ENCODE results near the gene ITGB6.
A peak's percentile ranks its signal among the peaks of the same experiment; 100 is the strongest.

ITGB6 gene

GRCh38 chr2:160075171-160075570, 124.9 kb downstream of the ITGB6 start:
- Histone ChIP-seq H3K27me3 (replicated peaks in 2 of 5; ENCODE audit: control insufficient read depth in 4 of 5, insufficient read depth in 5 of 5, low read length in 4 of 5) (no peaks in the 10 kb centered on the region), H3K27ac (ENCODE audit: insufficient read depth in 1 of 2, low read depth in 1 of 2, low read length in 2 of 2, poor library complexity in 1 of 2, severe bottlenecking in 2 of 2) (no peak overlapping the region), H3K4me1 (ENCODE audit: control extremely low read depth in 1 of 4, control insufficient read depth in 4 of 4, insufficient read depth in 4 of 4, low read length in 3 of 4) (peaks cover 12 to 17% (median 15%) of the 10 kb centered on the region in 4 experiments), H3K4me3 (ENCODE audit: control insufficient read depth in 1 of 7, extremely low read depth in 1 of 7, insufficient read depth in 4 of 7, low read depth in 2 of 7, low read length in 6 of 7) (no peak overlapping the region), H3K36me3 (ENCODE audit: control insufficient read depth in 4 of 4, insufficient read depth in 4 of 4, low read length in 3 of 4) (no peaks in the 10 kb centered on the region), H3K9me3 (ENCODE audit: control extremely low read depth in 1 of 5, control insufficient read depth in 4 of 5, insufficient read depth in 2 of 5, low read depth in 1 of 5, low read length in 4 of 5) (peaks cover 0 to 13% (median 3%) of the 10 kb centered on the region in 5 experiments)
- WGBS (ENCODE audit: insufficient coverage): 96% methylated on average over 5 of the region's 5 CpGs
- ChIA-PET CTCF (interaction anchor here (1.2 to 1.6 kb wide), 3 partner anchors 9 to 23 kb away, joined by 3 to 5 read pairs (median 3); no protein-coding TSS in a partner anchor), POLR2A (no interaction called here)
- DNase-seq: no peak

- POLR2A ChIA-PET: no interaction called here
- no peak overlapping the region for H3K4me3 ChIP-seq (ENCODE audit: control insufficient read depth in 1 of 7, extremely low read depth in 1 of 7, insufficient read depth in 4 of 7, low read depth in 2 of 7, low read length in 6 of 7)
- CTCF ChIA-PET: interaction anchor here (1.5 kb wide), 1 partner anchor 9 kb away, joined by 3 read pairs; no protein-coding TSS in a partner anchor
- 75% methylated on average over 2 of the region's 2 CpGs for WGBS (ENCODE audit: insufficient coverage)
- H3K27me3 ChIP-seq (replicated peaks in 2 of 5; ENCODE audit: control insufficient read depth in 4 of 5, insufficient read depth in 5 of 5, low read length in 4 of 5): no peaks in the 10 kb centered on the region
- H3K4me1 ChIP-seq (ENCODE audit: control extremely low read depth in 1 of 4, control insufficient read depth in 4 of 4, insufficient read depth in 4 of 4, low read length in 3 of 4): peaks cover 12 to 17% (median 15%) of the 10 kb centered on the region in 4 experiments
- DNase-seq: no peak
- no peaks in the 10 kb centered on the region for H3K36me3 ChIP-seq (ENCODE audit: control insufficient read depth in 4 of 4, insufficient read depth in 4 of 4, low read length in 3 of 4)
- H3K9me3 ChIP-seq (ENCODE audit: control extremely low read depth in 1 of 5, control insufficient read depth in 4 of 5, insufficient read depth in 2 of 5, low read depth in 1 of 5, low read length in 4 of 5): peaks cover 0 to 6% (median 3%) of the 10 kb centered on the region in 5 experiments
- no peak overlapping the region for H3K27ac ChIP-seq (ENCODE audit: insufficient read depth in 1 of 2, low read depth in 1 of 2, low read length in 2 of 2, poor library complexity in 1 of 2, severe bottlenecking in 2 of 2)
Observed at GRCh38 chr2:160073284-160073888, 126.7 kb downstream of the ITGB6 start.

- H3K4me1 ChIP-seq (ENCODE audit: control extremely low read depth in 1 of 4, control insufficient read depth in 4 of 4, insufficient read depth in 4 of 4, low read length in 3 of 4): no peaks in the 10 kb centered on the region
- H3K4me3 ChIP-seq (ENCODE audit: control insufficient read depth in 1 of 7, extremely low read depth in 1 of 7, insufficient read depth in 4 of 7, low read depth in 2 of 7, low read length in 6 of 7): no peak overlapping the region
- DNase-seq: no peak
- 100% methylated on average over 1 of the region's 2 CpGs for WGBS (ENCODE audit: insufficient coverage)
- ChIA-PET CTCF (interaction anchor here (1.0 kb wide), 1 partner anchor 9 kb away, joined by 4 read pairs; no protein-coding TSS in a partner anchor), POLR2A (no interaction called here)
- H3K27me3 ChIP-seq (replicated peaks in 2 of 5; ENCODE audit: control insufficient read depth in 4 of 5, insufficient read depth in 5 of 5, low read length in 4 of 5): no peaks in the 10 kb centered on the region
- no peaks in the 10 kb centered on the region for H3K36me3 ChIP-seq (ENCODE audit: control insufficient read depth in 4 of 4, insufficient read depth in 4 of 4, low read length in 3 of 4)
- H3K9me3 ChIP-seq (ENCODE audit: control extremely low read depth in 1 of 5, control insufficient read depth in 4 of 5, insufficient read depth in 2 of 5, low read depth in 1 of 5, low read length in 4 of 5): peaks cover 0 to 3% (median 3%) of the 10 kb centered on the region in 5 experiments
- H3K27ac ChIP-seq (ENCODE audit: insufficient read depth in 1 of 2, low read depth in 1 of 2, low read length in 2 of 2, poor library complexity in 1 of 2, severe bottlenecking in 2 of 2): no peak overlapping the region
Observed at GRCh38 chr2:160068906-160069305, 131.2 kb downstream of the ITGB6 start.

GRCh38 chr2:160064916-160065315, 135.2 kb downstream of the ITGB6 start:
- no CpG with 5 or more reads among the region's 1 CpG for WGBS (ENCODE audit: insufficient coverage)
- Histone ChIP-seq H3K9me3 (ENCODE audit: control extremely low read depth in 1 of 5, control insufficient read depth in 4 of 5, insufficient read depth in 2 of 5, low read depth in 1 of 5, low read length in 4 of 5) (peaks cover 0 to 3% (median 3%) of the 10 kb centered on the region in 5 experiments), H3K27me3 (replicated peaks in 2 of 5; ENCODE audit: control insufficient read depth in 4 of 5, insufficient read depth in 5 of 5, low read length in 4 of 5) (peaks cover 0 to 8% (median 1%) of the 10 kb centered on the region in 5 experiments), H3K4me1 (ENCODE audit: control extremely low read depth in 1 of 4, control insufficient read depth in 4 of 4, insufficient read depth in 4 of 4, low read length in 3 of 4) (peaks cover 0 to 15% (median 12%) of the 10 kb centered on the region in 4 experiments), H3K36me3 (ENCODE audit: control insufficient read depth in 4 of 4, insufficient read depth in 4 of 4, low read length in 3 of 4) (no peaks in the 10 kb centered on the region), H3K4me3 (ENCODE audit: control insufficient read depth in 1 of 7, extremely low read depth in 1 of 7, insufficient read depth in 4 of 7, low read depth in 2 of 7, low read length in 6 of 7) (no peak overlapping the region), H3K27ac (ENCODE audit: insufficient read depth in 1 of 2, low read depth in 1 of 2, low read length in 2 of 2, poor library complexity in 1 of 2, severe bottlenecking in 2 of 2) (no peak overlapping the region)
- POLR2A ChIA-PET: interaction anchor here (0.6 kb wide), 1 partner anchor 41 kb away, joined by 3 read pairs; no protein-coding TSS in a partner anchor
- no peak for DNase-seq
- CTCF ChIA-PET: interaction anchor here (1.2 to 1.4 kb wide), 3 partner anchors 9 to 45 kb away, joined by 3 to 4 read pairs (median 3); no protein-coding TSS in a partner anchor

GRCh38 chr2:160063879-160064612, 136.0 kb downstream of the ITGB6 start:
- 94% methylated on average over 2 of the region's 4 CpGs for WGBS (ENCODE audit: insufficient coverage)
- Histone ChIP-seq H3K4me3 (ENCODE audit: control insufficient read depth in 1 of 7, extremely low read depth in 1 of 7, insufficient read depth in 4 of 7, low read depth in 2 of 7, low read length in 6 of 7) (no peak overlapping the region), H3K27me3 (replicated peaks in 2 of 5; ENCODE audit: control insufficient read depth in 4 of 5, insufficient read depth in 5 of 5, low read length in 4 of 5) (peaks cover 0 to 8% (median 1%) of the 10 kb centered on the region in 5 experiments), H3K27ac (ENCODE audit: insufficient read depth in 1 of 2, low read depth in 1 of 2, low read length in 2 of 2, poor library complexity in 1 of 2, severe bottlenecking in 2 of 2) (no peak overlapping the region), H3K9me3 (ENCODE audit: control extremely low read depth in 1 of 5, control insufficient read depth in 4 of 5, insufficient read depth in 2 of 5, low read depth in 1 of 5, low read length in 4 of 5) (peaks cover 0 to 3% (median 3%) of the 10 kb centered on the region in 5 experiments), H3K4me1 (ENCODE audit: control extremely low read depth in 1 of 4, control insufficient read depth in 4 of 4, insufficient read depth in 4 of 4, low read length in 3 of 4) (peaks cover 0 to 15% (median 12%) of the 10 kb centered on the region in 4 experiments), H3K36me3 (ENCODE audit: control insufficient read depth in 4 of 4, insufficient read depth in 4 of 4, low read length in 3 of 4) (no peaks in the 10 kb centered on the region)
- POLR2A ChIA-PET: no interaction called here
- no peak for DNase-seq
- CTCF ChIA-PET: interaction anchor here (1.2 to 1.4 kb wide), 3 partner anchors 10 to 45 kb away, joined by 3 to 4 read pairs (median 3); no protein-coding TSS in a partner anchor

GRCh38 chr2:160063271-160063670, 136.8 kb downstream of the ITGB6 start:
- ChIA-PET CTCF (no interaction called here), POLR2A (no interaction called here)
- H3K4me3 ChIP-seq (ENCODE audit: control insufficient read depth in 1 of 7, extremely low read depth in 1 of 7, insufficient read depth in 4 of 7, low read depth in 2 of 7, low read length in 6 of 7): peak overlapping the region in 3 of 7 experiments; percentile 74 to 88 (median 79)
- H3K36me3 ChIP-seq (ENCODE audit: control insufficient read depth in 4 of 4, insufficient read depth in 4 of 4, low read length in 3 of 4): no peaks in the 10 kb centered on the region
- H3K27me3 ChIP-seq (replicated peaks in 2 of 5; ENCODE audit: control insufficient read depth in 4 of 5, insufficient read depth in 5 of 5, low read length in 4 of 5): peaks cover 0 to 8% (median 1%) of the 10 kb centered on the region in 5 experiments
- H3K27ac ChIP-seq (ENCODE audit: insufficient read depth in 1 of 2, low read depth in 1 of 2, low read length in 2 of 2, poor library complexity in 1 of 2, severe bottlenecking in 2 of 2): no peak overlapping the region
- peaks cover 0 to 15% (median 12%) of the 10 kb centered on the region in 4 experiments for H3K4me1 ChIP-seq (ENCODE audit: control extremely low read depth in 1 of 4, control insufficient read depth in 4 of 4, insufficient read depth in 4 of 4, low read length in 3 of 4)
- H3K9me3 ChIP-seq (ENCODE audit: control extremely low read depth in 1 of 5, control insufficient read depth in 4 of 5, insufficient read depth in 2 of 5, low read depth in 1 of 5, low read length in 4 of 5): peaks cover 0 to 2% (median 0%) of the 10 kb centered on the region in 5 experiments
- peak in 2 of 3 donors; percentile 11 to 18 for DNase-seq
- 74% methylated on average over 4 of the region's 5 CpGs for WGBS (ENCODE audit: insufficient coverage)

All from common myeloid progenitor, CD34-positive (primary cell).